ENCODE results near the gene CFAP90. TPM values are rescaled to one million over a fixed set of nuclear protein-coding genes. Genes with fewer than 3 reads are reported as not detected.

CFAP90 gene
- total and polyA plus RNA-seq, 2 experiments from 2014 or later, result 0.83 TPM; not detected in 1

DNA sequence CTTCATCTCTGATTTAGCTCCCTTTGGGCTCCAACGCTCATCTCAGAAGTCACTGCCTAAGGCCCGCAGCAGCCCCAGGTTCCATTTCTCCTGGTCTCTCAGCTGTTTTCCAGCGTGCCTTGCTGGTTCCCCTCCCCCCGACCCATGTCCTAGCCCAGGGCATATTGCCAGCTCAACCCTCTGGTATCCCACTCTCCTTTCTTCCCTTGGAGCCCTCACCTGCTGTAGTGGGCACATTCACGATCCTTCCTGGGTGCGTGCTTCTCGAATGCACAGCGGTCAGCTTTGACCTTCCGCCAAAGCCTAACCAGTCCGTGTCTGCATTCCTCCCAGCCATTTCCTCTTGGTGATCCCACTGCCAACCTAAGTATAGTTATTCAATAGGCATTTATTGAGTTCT lies 36.1 kb downstream of the CFAP90 start:
- H3K4me1 ChIP-seq (ENCODE audit: low read depth), result no peaks in the 10 kb centered on the region
- H3K27ac ChIP-seq, result no peak overlapping the region
- no peaks in the 10 kb centered on the region for H3K36me3 ChIP-seq
- no peaks in the 10 kb centered on the region for H3K27me3 ChIP-seq
- no peak for DNase-seq (ENCODE audit: low read depth in 1 of 2, low spot score in 1 of 2)
- TF ChIP-seq, protein P1, sequence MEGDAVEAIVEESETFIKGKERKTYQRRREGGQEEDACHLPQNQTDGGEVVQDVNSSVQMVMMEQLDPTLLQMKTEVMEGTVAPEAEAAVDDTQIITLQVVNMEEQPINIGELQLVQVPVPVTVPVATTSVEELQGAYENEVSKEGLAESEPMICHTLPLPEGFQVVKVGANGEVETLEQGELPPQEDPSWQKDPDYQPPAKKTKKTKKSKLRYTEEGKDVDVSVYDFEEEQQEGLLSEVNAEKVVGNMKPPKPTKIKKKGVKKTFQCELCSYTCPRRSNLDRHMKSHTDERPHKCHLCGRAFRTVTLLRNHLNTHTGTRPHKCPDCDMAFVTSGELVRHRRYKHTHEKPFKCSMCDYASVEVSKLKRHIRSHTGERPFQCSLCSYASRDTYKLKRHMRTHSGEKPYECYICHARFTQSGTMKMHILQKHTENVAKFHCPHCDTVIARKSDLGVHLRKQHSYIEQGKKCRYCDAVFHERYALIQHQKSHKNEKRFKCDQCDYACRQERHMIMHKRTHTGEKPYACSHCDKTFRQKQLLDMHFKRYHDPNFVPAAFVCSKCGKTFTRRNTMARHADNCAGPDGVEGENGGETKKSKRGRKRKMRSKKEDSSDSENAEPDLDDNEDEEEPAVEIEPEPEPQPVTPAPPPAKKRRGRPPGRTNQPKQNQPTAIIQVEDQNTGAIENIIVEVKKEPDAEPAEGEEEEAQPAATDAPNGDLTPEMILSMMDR (IDR thresholded peaks at IDR 0.05; ENCODE audit: low read depth, low read length), result no peak
- no peak overlapping the region for H3K4me3 ChIP-seq
- no peaks in the 10 kb centered on the region for H3K9me3 ChIP-seq (ENCODE audit: low read depth)

DNA sequence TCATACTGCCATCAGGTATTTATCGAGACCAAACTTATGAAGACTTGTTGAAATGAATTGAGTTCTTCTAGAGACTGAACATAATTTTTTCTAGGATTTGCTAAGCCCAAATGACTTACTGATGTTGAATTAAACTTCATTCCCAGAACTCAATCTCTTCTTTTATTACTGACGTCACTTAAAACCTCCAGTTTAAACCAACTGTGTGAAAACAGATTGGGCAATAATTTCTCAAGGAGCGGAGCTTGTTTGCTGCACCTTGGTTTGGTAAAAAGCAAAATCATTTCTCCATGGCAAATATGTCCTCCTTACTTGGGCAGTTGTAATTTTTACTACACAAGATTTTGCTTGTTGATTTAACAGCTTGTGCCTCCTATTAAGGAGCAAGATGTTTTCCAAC lies 37.4 kb downstream of the CFAP90 start:
- H3K9me3 ChIP-seq (ENCODE audit: low read depth), result no peaks in the 10 kb centered on the region
- DNase-seq (ENCODE audit: low read depth in 1 of 2, low spot score in 1 of 2), result no peak
- no peak overlapping the region for H3K4me3 ChIP-seq
- no peaks in the 10 kb centered on the region for H3K36me3 ChIP-seq
- H3K27ac ChIP-seq, result no peak overlapping the region
- no peaks in the 10 kb centered on the region for H3K4me1 ChIP-seq (ENCODE audit: low read depth)
- no peaks in the 10 kb centered on the region for H3K27me3 ChIP-seq
- TF ChIP-seq, protein P1 (IDR thresholded peaks at IDR 0.05; ENCODE audit: low read depth, low read length), result no peak

DNA sequence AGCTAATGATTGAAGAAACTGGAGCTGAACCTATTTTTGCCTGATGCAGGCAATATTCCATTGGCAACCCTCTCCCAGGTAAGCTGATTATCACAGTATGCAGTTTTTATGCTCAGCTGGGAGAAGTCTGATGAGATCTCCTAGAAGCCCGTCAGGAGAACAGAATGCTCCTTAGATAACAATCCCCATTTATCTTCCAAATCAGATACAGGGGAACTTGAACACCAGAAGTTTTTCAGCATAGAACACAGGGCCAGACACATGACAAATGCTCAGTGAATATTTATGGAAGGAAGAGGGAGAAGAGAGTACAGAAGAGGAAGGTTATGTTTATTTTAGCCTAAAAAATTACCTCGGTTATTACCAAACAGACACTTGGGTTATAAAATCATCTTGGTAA lies 37.9 kb downstream of the CFAP90 start:
- no peak overlapping the region for H3K27ac ChIP-seq
- H3K36me3 ChIP-seq, result no peaks in the 10 kb centered on the region
- H3K4me3 ChIP-seq, result no peak overlapping the region
- no peak for DNase-seq (ENCODE audit: low read depth in 1 of 2, low spot score in 1 of 2)
- no peaks in the 10 kb centered on the region for H3K4me1 ChIP-seq (ENCODE audit: low read depth)
- TF ChIP-seq, protein P1 (IDR thresholded peaks at IDR 0.05; ENCODE audit: low read depth, low read length), result no peak
- no peaks in the 10 kb centered on the region for H3K27me3 ChIP-seq
- no peaks in the 10 kb centered on the region for H3K9me3 ChIP-seq (ENCODE audit: low read depth)

DNA sequence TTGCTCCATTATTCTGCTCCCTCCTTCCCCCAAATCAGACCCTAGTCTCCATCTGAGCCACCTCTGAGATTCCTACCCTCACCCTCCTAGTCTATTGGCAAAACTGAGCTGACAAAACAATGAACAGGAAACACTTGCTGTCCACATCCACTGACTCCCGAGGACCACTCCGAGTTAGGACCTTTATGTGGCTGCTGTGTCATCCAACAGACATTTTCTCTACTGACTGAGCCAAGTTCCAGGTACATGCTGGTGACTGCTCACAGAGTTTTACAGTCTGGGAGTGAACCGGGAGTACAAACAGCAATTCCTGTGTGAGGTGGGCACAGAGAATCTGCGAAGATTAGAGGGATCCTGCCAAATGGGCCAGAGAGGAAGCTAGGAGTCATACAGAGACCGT lies 39.2 kb downstream of the CFAP90 start:
- H3K27ac ChIP-seq, result no peak overlapping the region
- TF ChIP-seq, protein P1 (IDR thresholded peaks at IDR 0.05; ENCODE audit: low read depth, low read length), result no peak

DNA sequence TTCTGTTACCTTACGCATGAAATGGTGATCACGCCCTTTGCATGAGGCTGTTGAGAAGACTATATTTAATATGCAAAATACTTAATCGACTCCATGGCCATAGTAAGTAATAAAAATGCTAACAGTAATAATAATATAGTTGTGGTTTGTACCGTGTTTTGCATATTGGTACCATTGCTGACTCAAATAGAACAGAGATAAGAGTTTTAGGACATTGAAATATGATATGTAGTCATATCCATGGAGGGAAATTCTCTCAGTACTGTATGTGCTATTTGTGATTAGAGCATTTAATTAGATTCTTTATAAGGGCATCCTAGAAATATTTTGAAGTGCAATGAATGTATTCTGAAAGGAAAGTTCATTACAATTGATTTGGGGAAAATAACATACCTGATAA lies 41.9 kb downstream of the CFAP90 start:
- TF ChIP-seq, protein P1 (IDR thresholded peaks at IDR 0.05; ENCODE audit: low read depth, low read length), result no peak
- no peaks in the 10 kb centered on the region for H3K4me1 ChIP-seq (ENCODE audit: low read depth)
- no peak overlapping the region for H3K27ac ChIP-seq
- no peak for DNase-seq (ENCODE audit: low read depth in 1 of 2, low spot score in 1 of 2)
- H3K4me3 ChIP-seq, result no peak overlapping the region
- no peaks in the 10 kb centered on the region for H3K36me3 ChIP-seq
- H3K9me3 ChIP-seq (ENCODE audit: low read depth), result no peaks in the 10 kb centered on the region
- H3K27me3 ChIP-seq, result no peaks in the 10 kb centered on the region

More for the DNA sequence above, 39.2 kb downstream of the CFAP90 start:
- Histone ChIP-seq H3K4me3 (no peak overlapping the region), H3K4me1 (ENCODE audit: low read depth) (no peaks in the 10 kb centered on the region), H3K27me3 (no peaks in the 10 kb centered on the region), H3K9me3 (ENCODE audit: low read depth) (no peaks in the 10 kb centered on the region), H3K36me3 (no peaks in the 10 kb centered on the region)
- DNase-seq (ENCODE audit: low read depth in 1 of 2, low spot score in 1 of 2), result no peak

DNA sequence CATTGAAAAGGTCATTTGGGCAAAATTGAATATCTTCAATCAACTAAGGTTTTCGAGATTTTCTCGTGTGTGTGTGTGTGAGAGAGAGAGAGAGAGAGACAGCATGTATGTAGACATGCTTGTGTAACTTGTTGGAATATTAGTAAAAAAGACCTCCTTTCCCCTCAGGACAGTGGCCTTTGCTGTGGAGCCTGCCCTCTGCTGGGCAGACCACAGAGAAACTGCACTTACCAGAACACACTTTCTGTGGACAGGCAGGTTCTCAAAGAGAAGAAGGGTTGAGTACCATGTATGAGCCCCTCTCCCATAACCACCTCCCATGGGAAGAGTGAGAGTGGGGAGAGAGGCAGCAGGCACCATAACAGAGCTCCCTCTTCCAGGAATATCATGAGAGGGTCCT lies 45.6 kb downstream of the CFAP90 start:
- no peaks in the 10 kb centered on the region for H3K9me3 ChIP-seq (ENCODE audit: low read depth)
- no peaks in the 10 kb centered on the region for H3K27me3 ChIP-seq
- H3K36me3 ChIP-seq, result no peaks in the 10 kb centered on the region
- TF ChIP-seq, protein P1 (IDR thresholded peaks at IDR 0.05; ENCODE audit: low read depth, low read length), result peak; percentile 40
- peak in 1 of 2 donors; percentile 16 for DNase-seq (ENCODE audit: low read depth in 1 of 2, low spot score in 1 of 2)
- H3K4me3 ChIP-seq, result no peak overlapping the region
- no peak overlapping the region for H3K27ac ChIP-seq
- no peaks in the 10 kb centered on the region for H3K4me1 ChIP-seq (ENCODE audit: low read depth)

Measured in cardiac muscle cell (in vitro differentiated cells and primary cell).